HG03139 (cell line): ENCODE measurements around the gene CALHM6.

Experiments
- ATAC-seq: cut with Tn5 transposase; IDR thresholded peaks from one replicate; pipeline ENCODE4 v1.9.1; 2021; ENCODE audit not compliant: unreplicated experiment

The CALHM6 gene

GRCh38 chr6:116461331-116461931 is at the start of gene CALHM6:
Gene CALHM6 (plus strand): TSS chr6:116461375. CDS start chr6:116461930, 555 bp downstream.
- peak; percentile 5 for ATAC-seq

GRCh38 chr6:116412270-116412669 is 48.9 kb upstream of the CALHM6 start:
- ATAC-seq = no peak

GRCh38 chr6:116413357-116413756 is 47.8 kb upstream of the CALHM6 start:
- no peak for ATAC-seq

- no peak for ATAC-seq
These were observed 43.5 kb upstream of the CALHM6 start for GRCh38 chr6:116417661-116418060.

DNA sequence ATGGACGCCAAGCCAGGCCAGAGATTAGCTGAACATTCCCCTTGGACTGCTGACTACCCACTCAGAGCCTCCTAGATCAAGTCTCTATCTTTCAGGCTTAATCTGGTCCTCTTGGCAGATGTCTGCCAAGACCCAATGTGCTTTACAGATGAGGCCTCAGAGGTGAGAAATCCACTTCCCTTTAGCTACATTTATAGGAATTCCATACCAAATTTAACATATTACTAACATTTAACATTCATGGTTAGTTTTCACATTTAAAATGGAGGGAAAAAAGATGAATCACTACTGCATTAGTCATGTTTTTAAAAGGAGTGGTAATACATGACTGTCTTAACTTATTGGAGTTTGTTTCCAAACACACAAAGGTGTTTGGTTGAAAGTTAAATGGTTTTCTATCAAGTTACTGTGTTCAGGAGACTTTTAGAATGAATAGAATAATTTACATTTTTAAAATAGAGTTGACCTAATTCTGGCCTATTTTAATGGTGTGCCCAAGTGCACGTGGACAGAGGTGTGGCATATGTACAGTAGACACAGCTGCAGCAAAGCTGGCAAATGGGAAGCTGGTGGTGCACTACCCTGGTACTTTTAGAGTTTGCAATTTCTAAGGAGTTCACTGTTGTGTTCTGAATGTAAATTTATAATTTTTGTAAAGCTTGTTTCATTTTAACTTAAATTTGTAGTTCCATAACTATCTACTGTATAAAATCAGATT is 41.9 kb upstream of the CALHM6 start:
- ATAC-seq = no peak

GRCh38 chr6:116420341-116420740 is 40.8 kb upstream of the CALHM6 start:
- no peak for ATAC-seq

DNA sequence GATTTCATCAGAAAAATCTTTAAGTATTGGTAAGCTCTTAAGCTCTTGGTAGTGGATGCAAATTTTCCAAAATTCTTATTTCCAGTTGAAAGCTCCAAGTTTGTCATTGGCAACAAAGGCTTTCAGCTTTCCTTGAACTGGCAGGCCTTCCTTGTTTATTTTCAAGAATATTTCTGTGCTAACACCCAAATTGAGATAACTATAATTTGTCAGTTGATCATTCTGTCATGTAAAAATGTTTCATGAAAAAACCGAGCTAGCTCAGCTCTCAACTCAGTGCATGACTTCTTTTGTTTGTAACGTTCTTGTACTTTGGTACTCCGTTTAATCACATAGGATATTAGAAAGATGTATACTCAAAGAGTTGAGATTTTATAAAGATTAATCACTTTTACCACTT is 38.9 kb upstream of the CALHM6 start:
- ATAC-seq = no peak

DNA sequence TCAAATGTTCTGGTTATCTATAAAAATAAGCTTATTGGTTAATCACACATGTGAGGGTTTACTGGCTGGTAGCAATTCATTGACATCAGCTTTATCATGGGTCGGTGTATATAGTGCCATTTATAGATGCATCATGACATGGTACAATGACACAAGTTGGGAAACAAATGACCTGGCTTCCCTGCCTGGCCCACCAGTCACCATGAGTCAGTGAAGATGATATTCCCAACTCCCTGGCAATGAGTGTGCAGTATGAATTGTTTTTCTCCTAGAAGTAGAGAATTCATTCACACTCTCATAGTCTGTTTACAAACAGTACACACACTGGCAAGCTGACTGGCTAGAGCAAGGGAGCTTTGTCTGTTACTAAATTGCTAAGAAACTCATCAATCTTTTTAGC is 37.2 kb upstream of the CALHM6 start:
- no peak for ATAC-seq

DNA sequence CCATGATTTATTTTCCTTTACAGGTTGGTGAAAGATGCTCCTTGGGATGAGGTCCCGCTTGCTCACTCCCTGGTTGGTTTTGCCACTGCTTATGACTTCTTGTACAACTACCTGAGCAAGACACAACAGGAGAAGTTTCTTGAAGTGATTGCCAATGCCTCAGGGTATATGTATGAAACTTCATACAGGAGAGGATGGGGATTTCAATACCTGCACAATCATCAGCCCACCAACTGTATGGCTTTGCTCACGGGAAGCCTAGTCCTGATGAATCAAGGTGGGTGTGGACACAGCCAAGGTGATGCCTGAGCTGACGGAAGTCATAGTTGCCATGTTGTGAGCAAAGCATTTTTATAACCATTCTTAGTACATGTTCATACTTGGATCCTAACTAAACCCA is 34.6 kb upstream of the CALHM6 start:
- no peak for ATAC-seq

DNA sequence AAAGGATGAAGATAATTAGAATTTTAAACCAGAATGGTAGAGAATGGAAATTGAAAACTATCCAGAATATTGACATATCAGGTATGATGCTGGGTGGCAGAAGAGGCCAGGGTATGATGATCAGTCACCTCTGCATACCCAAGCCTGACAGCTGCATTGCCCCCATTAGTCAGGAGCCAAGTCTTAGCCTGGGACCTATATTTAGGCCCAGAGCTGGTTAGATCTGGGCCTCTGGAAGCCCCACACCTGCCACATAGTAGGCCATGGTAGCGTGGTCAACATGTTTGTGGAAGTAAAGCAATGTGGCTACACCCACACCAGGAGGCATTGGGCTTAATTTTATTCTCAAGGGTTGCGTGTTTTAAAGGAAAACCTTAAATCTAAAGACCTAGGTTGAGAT is 32.1 kb upstream of the CALHM6 start:
- ATAC-seq = no peak

GRCh38 chr6:116430860-116431259 is 30.3 kb upstream of the CALHM6 start:
- ATAC-seq = no peak

GRCh38 chr6:116431964-116432595 is 29.1 kb upstream of the CALHM6 start:
- ATAC-seq = no peak

DNA sequence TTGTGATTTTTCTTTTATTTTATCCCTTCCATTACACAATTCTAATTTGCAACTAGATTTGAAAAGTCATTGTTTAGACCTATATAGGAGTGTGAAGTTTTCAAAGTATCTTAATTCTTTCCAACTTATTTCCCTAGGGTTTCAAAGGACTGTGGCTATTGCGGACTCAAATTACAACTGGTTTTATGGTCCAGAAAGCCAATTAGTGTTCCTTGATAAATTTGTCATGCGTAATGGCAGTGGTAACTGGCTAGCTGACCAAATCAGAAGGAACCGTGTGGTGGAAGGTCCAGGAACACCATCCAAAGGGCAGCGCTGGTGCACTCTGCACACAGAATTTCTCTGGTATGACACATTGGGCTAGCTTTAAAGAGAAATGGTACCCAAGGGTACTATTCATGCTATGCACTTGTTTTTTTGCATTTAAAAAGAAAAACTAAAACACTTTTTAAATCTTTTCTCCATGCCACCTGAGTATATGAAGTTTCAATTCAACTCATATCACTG is 27.9 kb upstream of the CALHM6 start:
- ATAC-seq = no peak

DNA sequence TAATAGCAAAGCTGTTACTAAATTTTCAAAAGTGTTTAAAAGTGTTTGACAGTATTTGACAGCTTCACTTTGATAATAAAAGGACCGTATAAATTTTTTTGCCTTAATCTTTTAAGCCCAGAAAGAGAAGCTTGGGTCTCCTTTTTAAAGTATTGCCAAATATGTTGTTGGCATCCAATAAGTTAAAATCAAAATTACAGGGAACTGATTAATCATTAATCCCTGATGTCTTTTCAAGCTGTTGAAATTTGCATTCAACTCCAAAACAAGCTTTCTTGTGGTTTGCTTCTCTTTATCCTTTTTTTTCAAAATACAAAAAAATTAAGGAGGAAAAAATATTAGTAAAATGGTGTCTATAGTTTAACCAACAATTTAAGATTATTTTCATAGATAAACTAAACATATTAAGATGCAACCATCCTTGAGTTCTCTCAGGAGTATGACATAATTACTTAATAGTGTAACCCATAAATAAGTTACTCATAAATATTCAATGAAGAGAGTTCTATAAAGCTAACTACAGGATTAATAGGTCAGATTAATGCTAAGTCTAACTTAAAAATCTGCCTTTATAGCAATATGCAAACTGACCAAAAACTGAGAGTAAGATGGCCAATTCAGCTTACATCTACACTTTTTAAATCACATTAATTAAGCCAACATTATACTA is 27.0 kb upstream of the CALHM6 start:
- no peak for ATAC-seq

DNA sequence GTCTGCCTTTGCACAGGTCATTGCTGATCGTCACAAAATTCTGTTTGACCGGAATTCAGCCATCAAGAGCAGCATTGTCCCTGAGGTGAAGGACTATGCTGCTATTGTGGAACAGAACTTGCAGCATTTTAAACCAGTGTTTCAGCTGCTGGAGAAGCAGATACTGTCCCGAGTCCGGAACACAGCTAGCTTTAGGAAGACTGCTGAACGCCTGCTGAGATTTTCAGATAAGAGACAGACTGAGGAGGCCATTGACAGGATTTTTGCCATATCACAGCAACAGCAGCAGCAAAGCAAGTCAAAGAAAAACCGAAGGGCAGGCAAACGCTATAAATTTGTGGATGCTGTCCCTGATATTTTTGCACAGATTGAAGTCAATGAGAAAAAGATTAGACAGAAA is 24.6 kb upstream of the CALHM6 start:
- no peak for ATAC-seq

GRCh38 chr6:116437656-116438055 is 23.5 kb upstream of the CALHM6 start:
- ATAC-seq = no peak

DNA sequence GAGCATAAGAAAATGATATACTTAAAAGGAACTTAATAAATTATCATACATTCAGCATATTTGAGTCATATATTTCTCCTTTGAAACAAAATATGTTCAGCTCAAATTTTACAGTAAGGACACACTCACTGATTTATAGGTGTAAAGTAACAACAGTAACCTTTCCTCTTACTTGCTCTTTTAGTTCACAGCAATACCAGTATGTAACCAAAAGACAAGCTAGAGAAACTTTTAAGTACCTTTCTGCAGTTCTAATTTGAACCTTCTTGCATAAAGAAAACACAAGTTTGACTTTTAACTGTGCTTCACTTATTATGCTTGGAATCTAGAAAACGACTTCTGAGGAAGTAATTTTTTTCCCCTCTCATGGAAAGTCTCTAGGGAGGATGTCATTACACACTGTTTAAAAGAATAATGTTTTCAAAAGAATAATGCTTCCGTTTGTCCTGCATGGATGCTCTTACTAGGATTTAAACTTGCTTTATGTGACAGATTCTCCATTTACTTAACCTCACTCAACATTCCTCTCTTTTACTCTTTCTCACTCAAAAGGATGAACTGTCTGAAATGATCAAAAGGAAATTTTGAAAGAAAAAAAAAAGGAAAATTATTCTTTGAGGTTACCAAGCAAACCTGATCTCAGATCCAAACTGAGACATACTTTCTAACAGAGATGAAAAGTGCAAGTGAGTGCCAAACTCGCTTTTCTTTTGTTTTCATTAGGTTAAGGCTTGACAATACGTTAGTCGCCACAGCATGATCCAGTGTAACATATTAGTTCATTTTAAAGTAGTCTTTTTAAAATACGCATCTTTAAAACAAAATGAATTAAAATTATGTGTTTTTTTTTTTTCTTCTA is 22.4 kb upstream of the CALHM6 start:
- no peak for ATAC-seq

DNA sequence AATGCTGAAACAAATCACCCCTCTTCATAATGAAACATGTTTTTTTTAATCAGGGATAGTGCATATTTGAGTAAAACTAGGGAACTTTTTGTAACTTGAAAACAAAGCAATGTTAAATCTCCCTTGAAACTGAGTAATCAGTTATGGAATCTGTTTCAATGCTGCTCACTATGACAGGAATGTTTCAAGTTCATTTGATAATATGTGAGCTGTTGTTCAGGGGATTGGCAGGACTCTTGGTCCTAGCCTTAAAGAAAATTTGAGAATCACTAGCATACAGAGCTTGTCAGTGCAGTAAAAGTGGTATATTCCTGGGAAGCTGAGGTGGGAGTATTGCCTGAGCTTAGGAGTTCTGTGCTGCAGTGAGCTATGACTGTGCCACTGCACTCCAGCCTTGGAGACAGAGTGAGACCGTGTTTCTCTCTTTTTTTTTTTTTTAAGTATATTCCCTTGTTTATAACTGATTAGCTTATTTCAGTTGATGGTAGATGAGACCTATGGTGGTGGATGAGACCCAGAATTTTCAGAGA is 21.6 kb upstream of the CALHM6 start:
- no peak for ATAC-seq

- ATAC-seq = no peak
These were observed 18.1 kb upstream of the CALHM6 start for GRCh38 chr6:116443105-116443504.

GRCh38 chr6:116444092-116444491 is 17.1 kb upstream of the CALHM6 start:
- peak; percentile 53 for ATAC-seq
